Progenitor cell of endocrine pancreas (in vitro differentiated cells): ENCODE results near the gene PRSS36. TPM values are rescaled to one million over a fixed set of nuclear protein-coding genes. Genes with fewer than 3 reads are reported as not detected.
"Not testable (repeated sequence)": the region's sequence is repeated elsewhere in the genome, so short reads cannot be mapped to it uniquely, and the experiment has no call there.

Source experiments
- DNase-seq: peaks from one replicate; pipeline ENCODE4 v3.0.0; 2021; ENCODE audit warnings: low spot score; ENCODE audit not compliant: unreplicated experiment
- H3K27ac Mint-ChIP-seq: 2 replicates; pipeline ENCODE4 v1.8.0; 2021; ENCODE audit warnings: mild to moderate bottlenecking, moderate library complexity, mixed read lengths
- H3K27me3 Mint-ChIP-seq: 2 replicates; pipeline ENCODE4 v1.8.0; 2021; ENCODE audit warnings: mixed read lengths
- H3K36me3 Mint-ChIP-seq: 2 replicates; pipeline ENCODE4 v1.8.0; 2022; ENCODE audit warnings: mixed read lengths; ENCODE audit not compliant: insufficient read depth
- H3K4me1 Mint-ChIP-seq: 2 replicates; pipeline ENCODE4 v1.8.0; 2021; ENCODE audit warnings: low read depth, mixed read lengths
- H3K4me3 Mint-ChIP-seq: 2 replicates; pipeline ENCODE4 v1.8.0; 2021; ENCODE audit warnings: low read depth, mild to moderate bottlenecking, moderate library complexity, mixed read lengths
- H3K9me3 Mint-ChIP-seq: 2 replicates; pipeline ENCODE4 v1.8.0; 2021; ENCODE audit warnings: low read depth, mixed read lengths
- total RNA-seq: library from RNA; stranded (reverse); gene quantifications from 2 replicates; pipeline ENCODE4 v1.2.1, GENCODE V29; 2021
- TF ChIP-seq, protein P1 (sequence below): fragments of 200-600 bp; sonication (generic); IDR thresholded peaks from one replicate; pipeline ENCODE4 v1.5.0; 2021; ENCODE audit warnings: antibody characterized with exemption, mild to moderate bottlenecking; ENCODE audit not compliant: unreplicated experiment

PRSS36 gene
- total RNA-seq, 1 donor from 2014 or later, result 0.65 TPM

DNA sequence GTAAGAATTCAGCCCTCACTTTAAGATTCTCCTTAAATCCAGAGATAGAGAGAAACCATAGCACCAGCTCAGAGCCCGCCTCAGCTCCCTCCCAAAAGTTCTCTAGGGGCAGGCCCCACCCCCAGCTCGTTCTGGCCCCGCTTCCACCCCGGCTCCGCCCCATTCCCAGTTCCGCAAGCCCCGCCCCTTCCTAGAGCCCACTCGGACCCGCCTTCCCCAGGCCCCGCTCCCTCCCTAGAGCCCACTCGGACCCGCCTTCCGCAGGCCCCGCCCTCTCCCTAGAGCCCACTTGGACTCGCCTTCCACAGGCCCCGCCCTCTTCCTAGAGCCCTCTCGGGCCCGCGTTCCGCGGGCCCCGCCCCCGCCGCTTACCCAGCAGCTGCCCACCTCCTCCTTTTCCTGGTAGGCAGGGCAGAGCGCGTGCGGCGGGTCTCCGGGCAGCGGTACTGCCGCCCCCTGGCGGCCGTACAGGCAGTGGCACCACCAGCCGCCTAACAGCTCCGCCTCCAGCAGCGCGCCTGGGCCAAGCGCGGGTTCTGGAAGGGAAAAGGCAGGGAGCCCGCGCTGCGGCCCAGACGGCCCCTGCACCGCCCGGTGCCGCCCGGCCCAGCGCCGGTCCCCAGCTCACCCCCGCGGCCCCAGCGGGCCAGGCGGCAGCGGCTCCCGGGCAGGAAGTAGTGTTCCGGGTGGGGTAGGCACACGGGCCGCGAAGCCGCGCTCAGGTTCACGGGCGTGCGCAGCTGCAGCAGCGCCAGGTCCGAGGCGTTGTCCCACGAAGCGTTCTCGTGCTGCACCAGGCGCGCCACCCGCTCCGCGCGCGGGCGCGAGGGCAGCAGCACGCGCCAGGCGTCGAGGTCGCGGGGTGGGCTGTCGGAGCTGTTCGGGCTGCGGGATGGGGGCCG, 7.5 kb downstream of the PRSS36 start:
- Mint-ChIP-seq H3K27me3 (peaks cover 26% of the 10 kb centered on the region), H3K4me1 (peaks cover 17% of the 10 kb centered on the region), H3K27ac (peak overlapping the region; percentile 91), H3K9me3 (no peaks in the 10 kb centered on the region), H3K4me3 (peak overlapping the region; percentile 69), H3K36me3 (no peaks in the 10 kb centered on the region)
- peak; percentile 98 for DNase-seq
- TF ChIP-seq, protein P1, sequence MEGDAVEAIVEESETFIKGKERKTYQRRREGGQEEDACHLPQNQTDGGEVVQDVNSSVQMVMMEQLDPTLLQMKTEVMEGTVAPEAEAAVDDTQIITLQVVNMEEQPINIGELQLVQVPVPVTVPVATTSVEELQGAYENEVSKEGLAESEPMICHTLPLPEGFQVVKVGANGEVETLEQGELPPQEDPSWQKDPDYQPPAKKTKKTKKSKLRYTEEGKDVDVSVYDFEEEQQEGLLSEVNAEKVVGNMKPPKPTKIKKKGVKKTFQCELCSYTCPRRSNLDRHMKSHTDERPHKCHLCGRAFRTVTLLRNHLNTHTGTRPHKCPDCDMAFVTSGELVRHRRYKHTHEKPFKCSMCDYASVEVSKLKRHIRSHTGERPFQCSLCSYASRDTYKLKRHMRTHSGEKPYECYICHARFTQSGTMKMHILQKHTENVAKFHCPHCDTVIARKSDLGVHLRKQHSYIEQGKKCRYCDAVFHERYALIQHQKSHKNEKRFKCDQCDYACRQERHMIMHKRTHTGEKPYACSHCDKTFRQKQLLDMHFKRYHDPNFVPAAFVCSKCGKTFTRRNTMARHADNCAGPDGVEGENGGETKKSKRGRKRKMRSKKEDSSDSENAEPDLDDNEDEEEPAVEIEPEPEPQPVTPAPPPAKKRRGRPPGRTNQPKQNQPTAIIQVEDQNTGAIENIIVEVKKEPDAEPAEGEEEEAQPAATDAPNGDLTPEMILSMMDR, result peak; percentile 97

GRCh38 chr16:31141489-31142108, 8.3 kb downstream of the PRSS36 start:
- Mint-ChIP-seq H3K4me3 (peak overlapping the region; percentile 69), H3K27me3 (peaks cover 18% of the 10 kb centered on the region), H3K9me3 (no peaks in the 10 kb centered on the region), H3K36me3 (no peaks in the 10 kb centered on the region), H3K27ac (peak overlapping the region; percentile 91), H3K4me1 (peaks cover 17% of the 10 kb centered on the region)
- no peak for DNase-seq
- TF ChIP-seq, protein P1, result no peak

DNA sequence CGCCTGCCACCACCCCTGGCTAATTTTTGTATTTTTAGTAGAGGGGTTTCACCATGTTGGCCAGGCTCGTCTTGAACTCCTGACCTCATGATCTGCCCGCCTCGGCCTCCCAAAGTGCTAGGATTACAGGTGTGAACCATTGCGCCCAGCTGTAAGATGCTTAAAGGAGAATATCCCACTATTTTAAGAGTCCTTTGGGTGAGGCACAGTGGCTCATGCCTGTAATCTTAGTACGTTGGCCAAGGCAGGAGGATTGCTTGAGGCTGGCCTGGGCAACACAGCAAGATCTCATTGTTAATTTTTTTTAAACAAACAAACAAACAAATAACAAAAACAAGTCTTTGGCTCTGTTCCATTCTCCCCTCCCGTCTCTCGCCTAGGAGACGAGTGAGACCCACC, 8.8 kb downstream of the PRSS36 start:
- DNase-seq, H3K9me3 Mint-ChIP-seq, H3K27ac Mint-ChIP-seq, H3K36me3 Mint-ChIP-seq, H3K4me3 Mint-ChIP-seq: not testable (repeated sequence)
- H3K27me3 Mint-ChIP-seq, result peaks cover 13% of the 10 kb centered on the region
- peaks cover 20% of the 10 kb centered on the region for H3K4me1 Mint-ChIP-seq

- Mint-ChIP-seq H3K4me3 (no peak overlapping the region), H3K36me3 (peaks cover under 1% of the 10 kb centered on the region), H3K27ac (peak overlapping the region; percentile 87), H3K9me3 (no peaks in the 10 kb centered on the region), H3K27me3 (peaks cover 5% of the 10 kb centered on the region), H3K4me1 (peaks cover 31% of the 10 kb centered on the region)
- no peak for DNase-seq
- TF ChIP-seq, protein P1, result no peak
Observed at GRCh38 chr16:31138621-31139578, 11.0 kb downstream of the PRSS36 start.

GRCh38 chr16:31136822-31137499, 12.9 kb downstream of the PRSS36 start:
- H3K4me3 Mint-ChIP-seq, result not testable (repeated sequence)

More at GRCh38 chr16:31136822-31137499, 12.9 kb downstream of the PRSS36 start:
- not testable (repeated sequence) for H3K36me3 Mint-ChIP-seq, H3K9me3 Mint-ChIP-seq, DNase-seq, H3K27me3 Mint-ChIP-seq, H3K27ac Mint-ChIP-seq
- peaks cover 42% of the 10 kb centered on the region for H3K4me1 Mint-ChIP-seq
